WTC11 (cell line): ENCODE data around the gene RASL11A. TPM values are rescaled to one million over a fixed set of nuclear protein-coding genes. Genes with fewer than 3 reads are reported as not detected.

Source experiments
- ATAC-seq: fragments of 200-7000 bp; cut with Tn5 transposase; 2 replicates; pipeline ENCODE4 v1.10.0; 2021; ENCODE audit warnings: mild to moderate bottlenecking, moderate library complexity
- Bru-seq: library from RNA; stranded (reverse); fragments of 400-500 nt; gene quantifications from one replicate; lab custom pipeline; 2021; lab: Mats Ljungman, UMichigan
- CTCF ChIA-PET: fragments of 300-600 bp; sonication (Branson Sonifier 250); formaldehyde crosslinking; loops from one replicate; lab custom pipeline; 2021; ENCODE audit warnings: antibody characterized with exemption; lab: Charles Lee
- POLR2A ChIA-PET: fragments of 350-600 bp; sonication (Branson Sonifier 250); formaldehyde crosslinking; loops from one replicate; lab custom pipeline; 2021; ENCODE audit warnings: antibody characterized with exemption; lab: Charles Lee
- DNase-seq: peaks from one replicate; pipeline ENCODE4 v3.0.0; 2021; ENCODE audit warnings: low spot score
- H3K27ac Mint-ChIP-seq: 2 replicates; pipeline ENCODE4 v1.8.0; 2021; ENCODE audit warnings: mixed read lengths
- H3K27me3 Mint-ChIP-seq: 2 replicates; pipeline ENCODE4 v1.8.0; 2021; ENCODE audit warnings: low read depth, mild to moderate bottlenecking, moderate library complexity, mixed read lengths
- H3K36me3 Mint-ChIP-seq: 2 replicates; pipeline ENCODE4 v1.8.0; 2021; ENCODE audit warnings: mixed read lengths
- H3K4me1 Mint-ChIP-seq: 2 replicates; pipeline ENCODE4 v1.8.0; 2022; ENCODE audit warnings: mixed read lengths
- H3K4me3 Mint-ChIP-seq: 2 replicates; pipeline ENCODE4 v1.8.0; 2021; ENCODE audit warnings: mild to moderate bottlenecking, moderate library complexity, mixed read lengths
- H3K9me3 Mint-ChIP-seq: 2 replicates; pipeline ENCODE4 v1.8.0; 2021; ENCODE audit warnings: mixed read lengths
- CBFB ChIP-seq: sonication (generic); formaldehyde crosslinking; IDR thresholded peaks from 2 replicates; pipeline ENCODE4 v1.8.1; 2022; ENCODE audit warnings: mild to moderate bottlenecking, low read depth, missing genetic modification reagents
- CREM ChIP-seq: sonication (generic); formaldehyde crosslinking; IDR thresholded peaks from 2 replicates; pipeline ENCODE4 v1.8.1; 2022; ENCODE audit warnings: mild to moderate bottlenecking, missing genetic modification reagents, moderate library complexity
- EMX1 ChIP-seq: fragments of 250-450 bp; sonication (Bioruptor Pico); IDR thresholded peaks from 2 replicates; pipeline ENCODE4 v1.8.0; 2021; ENCODE audit warnings: mild to moderate bottlenecking
- ETV6 ChIP-seq: sonication (generic); formaldehyde crosslinking; IDR thresholded peaks from 2 replicates; pipeline ENCODE4 v1.8.1; 2022; ENCODE audit warnings: mild to moderate bottlenecking, missing genetic modification reagents
- FOXJ3 ChIP-seq: sonication (generic); formaldehyde crosslinking; IDR thresholded peaks from 2 replicates; pipeline ENCODE4 v1.9.0; 2021; ENCODE audit warnings: missing genetic modification reagents, mild to moderate bottlenecking, borderline replicate concordance
- IRF2 ChIP-seq: sonication (generic); formaldehyde crosslinking; IDR thresholded peaks from 2 replicates; pipeline ENCODE4 v1.8.0; 2022; ENCODE audit warnings: low read depth, missing genetic modification reagents, borderline replicate concordance
- NFE2L1 ChIP-seq: sonication (generic); formaldehyde crosslinking; IDR thresholded peaks from 2 replicates; pipeline ENCODE4 v1.8.1; 2023; ENCODE audit warnings: missing genetic modification reagents
- NFYB ChIP-seq: sonication (generic); formaldehyde crosslinking; conservative IDR thresholded peaks from 2 replicates; pipeline ENCODE4 v1.8.0; 2022; ENCODE audit warnings: low read depth, missing genetic modification reagents
- TCF7 ChIP-seq: sonication (generic); formaldehyde crosslinking; IDR thresholded peaks from 2 replicates; pipeline ENCODE4 v1.8.0; 2022; ENCODE audit warnings: mild to moderate bottlenecking, low read depth, missing genetic modification reagents, moderate library complexity
- ZNF219 ChIP-seq: sonication (generic); formaldehyde crosslinking; IDR thresholded peaks from 2 replicates; pipeline ENCODE4 v1.8.0; 2023; ENCODE audit warnings: missing genetic modification reagents, mild to moderate bottlenecking, borderline replicate concordance
- ZNF263 ChIP-seq: sonication (generic); formaldehyde crosslinking; IDR thresholded peaks from 2 replicates; pipeline ENCODE4 v1.8.1; 2022; ENCODE audit warnings: low read depth, mild to moderate bottlenecking, moderate library complexity, missing genetic modification reagents
- long read RNA-seq, 3 experiments: library from RNA in 1 of 3; library from capped mRNA in 1 of 3; library from polyadenylated mRNA in 1 of 3; unstranded in 2 of 3; stranded (forward) in 1 of 3; transcript quantifications; one replicate each; pipeline ENCODE4 v2.0.0, GENCODE V29; 2021
- total RNA-seq: library from RNA; stranded (reverse); gene quantifications from 3 replicates; pipeline ENCODE4 v1.2.3, GENCODE V29; 2021
- TF ChIP-seq, protein P1 (sequence below): sonication (generic); formaldehyde crosslinking; IDR thresholded peaks from 2 replicates; pipeline ENCODE4 v1.8.1; 2022; ENCODE audit warnings: mild to moderate bottlenecking, moderate library complexity, missing genetic modification reagents
- TF ChIP-seq, protein P2 (sequence below): sonication (generic); formaldehyde crosslinking; IDR thresholded peaks from 2 replicates; pipeline ENCODE4 v1.8.0; 2023; ENCODE audit warnings: missing genetic modification reagents, mild to moderate bottlenecking, borderline replicate concordance
- TF ChIP-seq, protein P3 (sequence below): sonication (generic); formaldehyde crosslinking; IDR thresholded peaks from 2 replicates; pipeline ENCODE4 v1.8.1; 2022; ENCODE audit warnings: missing genetic modification reagents, borderline replicate concordance
- TF ChIP-seq, protein P4 (sequence below): sonication (generic); formaldehyde crosslinking; IDR thresholded peaks from 2 replicates; pipeline ENCODE4 v1.8.0; 2022; ENCODE audit warnings: missing genetic modification reagents
- TF ChIP-seq, protein P5 (sequence below): fragments of 250-450 bp; sonication (Bioruptor Pico); IDR thresholded peaks from 2 replicates; pipeline ENCODE4 v1.9.0; 2021; ENCODE audit warnings: mild to moderate bottlenecking, borderline replicate concordance

The RASL11A gene, protein sequence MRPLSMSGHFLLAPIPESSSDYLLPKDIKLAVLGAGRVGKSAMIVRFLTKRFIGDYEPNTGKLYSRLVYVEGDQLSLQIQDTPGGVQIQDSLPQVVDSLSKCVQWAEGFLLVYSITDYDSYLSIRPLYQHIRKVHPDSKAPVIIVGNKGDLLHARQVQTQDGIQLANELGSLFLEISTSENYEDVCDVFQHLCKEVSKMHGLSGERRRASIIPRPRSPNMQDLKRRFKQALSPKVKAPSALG
- total RNA-seq, result 2.5 to 3.8 TPM (median 3.5 TPM) in 3 replicates
- percentile 44 among the genes with signal in this experiment for Bru-seq, nascent RNA
- long read RNA-seq, experiment 1, result 0 reads
- long read RNA-seq, experiment 2, partial matches to known transcripts, result 0 of 1 reads
- long read RNA-seq, experiment 2, other reads (novel, unspliced or antisense), result 0 of 1 reads
- long read RNA-seq, experiment 3, result 0 reads

DNA sequence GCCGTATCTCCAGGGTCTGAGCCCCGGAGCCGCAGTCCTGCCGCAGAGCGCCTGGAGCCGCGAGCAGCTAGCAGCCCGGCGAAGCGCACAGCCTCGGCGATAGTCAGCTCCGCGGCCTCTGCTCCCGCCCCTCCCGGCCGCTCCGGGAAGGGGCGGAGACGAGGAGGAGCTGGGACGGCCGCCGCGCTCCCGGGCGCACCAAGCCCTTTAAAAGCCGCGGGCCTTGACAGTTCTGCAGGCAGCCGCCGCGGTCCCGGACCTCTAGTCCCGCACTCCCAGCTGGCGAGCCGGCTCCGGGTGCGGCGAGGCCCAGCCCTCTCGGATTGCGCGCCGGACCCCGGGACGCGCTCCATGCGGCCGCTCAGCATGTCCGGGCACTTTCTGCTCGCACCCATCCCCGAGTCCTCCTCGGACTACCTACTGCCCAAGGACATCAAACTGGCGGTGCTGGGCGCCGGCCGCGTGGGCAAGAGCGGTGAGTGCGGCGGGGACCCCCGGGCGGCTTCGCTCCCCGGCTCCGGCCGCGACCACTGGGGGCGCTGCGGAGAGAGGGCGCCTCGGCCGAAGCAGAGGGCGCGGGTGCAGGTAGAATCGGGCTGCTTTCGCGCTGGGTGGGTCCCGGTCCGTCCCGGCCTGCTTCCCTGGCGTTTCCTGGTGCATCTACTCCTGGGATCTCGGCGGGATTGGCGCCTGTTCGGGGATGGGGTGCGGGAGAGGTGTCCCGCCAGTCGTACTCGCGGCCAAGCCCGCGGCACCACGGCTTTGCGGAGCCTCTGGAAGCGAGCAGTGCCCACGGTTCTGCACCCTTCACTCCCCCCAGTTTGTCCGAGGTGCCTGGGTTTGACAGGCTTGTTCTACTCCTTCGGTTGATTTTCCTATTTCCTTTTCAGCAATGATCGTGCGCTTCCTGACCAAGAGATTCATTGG is at the start of gene RASL11A:
RASL11A (plus strand) TSS at position 237 of the 927 bp plus-strand sequence; CDS start at position 352, 115 bp downstream.
- ChIA-PET CTCF (interaction anchor here (0.6 to 2.6 kb wide), 25 partner anchors 9 to 324 kb away, joined by 3 to 19 read pairs (median 4); no protein-coding TSS in a partner anchor), POLR2A (interaction anchor here (0.5 to 2.6 kb wide), 6 partner anchors 11 to 1682 kb away, joined by 3 to 7 read pairs (median 4); partner anchors contain the start of gene RPL21)
- peaks cover 45% of the 10 kb centered on the region for H3K27me3 Mint-ChIP-seq
- DNase-seq (peak; percentile 87), ATAC-seq (peak; percentile 90)
- peak within 1 kb of the TSS; percentile 89 for H3K4me3 Mint-ChIP-seq
- no peaks in the 10 kb centered on the region for H3K36me3 Mint-ChIP-seq
- H3K4me1 Mint-ChIP-seq, result peaks cover 15% of the 10 kb centered on the region
- H3K27ac Mint-ChIP-seq, result peak within 1 kb of the TSS; percentile 92; the same call in 1 of the 2 replicates
- H3K9me3 Mint-ChIP-seq, result peaks cover 7% of the 10 kb centered on the region
- no peak for TF ChIP-seq NFYB (CRISPR knock-in tag)
- no peak for TF ChIP-seq FOXJ3
- TF ChIP-seq, protein P1, sequence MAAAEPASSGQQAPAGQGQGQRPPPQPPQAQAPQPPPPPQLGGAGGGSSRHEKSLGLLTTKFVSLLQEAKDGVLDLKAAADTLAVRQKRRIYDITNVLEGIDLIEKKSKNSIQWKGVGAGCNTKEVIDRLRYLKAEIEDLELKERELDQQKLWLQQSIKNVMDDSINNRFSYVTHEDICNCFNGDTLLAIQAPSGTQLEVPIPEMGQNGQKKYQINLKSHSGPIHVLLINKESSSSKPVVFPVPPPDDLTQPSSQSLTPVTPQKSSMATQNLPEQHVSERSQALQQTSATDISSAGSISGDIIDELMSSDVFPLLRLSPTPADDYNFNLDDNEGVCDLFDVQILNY (CRISPR knock-in tag), result peak; percentile 65; the same call in 1 of the 2 replicates
- TF ChIP-seq TCF7 (CRISPR knock-in tag), result no peak
- TF ChIP-seq ETV6 (CRISPR knock-in tag), result peak; percentile 87
- no peak for TF ChIP-seq EMX1 (CRISPR knock-in tag)
- TF ChIP-seq CBFB (CRISPR knock-in tag), result no peak
- TF ChIP-seq, protein P2, sequence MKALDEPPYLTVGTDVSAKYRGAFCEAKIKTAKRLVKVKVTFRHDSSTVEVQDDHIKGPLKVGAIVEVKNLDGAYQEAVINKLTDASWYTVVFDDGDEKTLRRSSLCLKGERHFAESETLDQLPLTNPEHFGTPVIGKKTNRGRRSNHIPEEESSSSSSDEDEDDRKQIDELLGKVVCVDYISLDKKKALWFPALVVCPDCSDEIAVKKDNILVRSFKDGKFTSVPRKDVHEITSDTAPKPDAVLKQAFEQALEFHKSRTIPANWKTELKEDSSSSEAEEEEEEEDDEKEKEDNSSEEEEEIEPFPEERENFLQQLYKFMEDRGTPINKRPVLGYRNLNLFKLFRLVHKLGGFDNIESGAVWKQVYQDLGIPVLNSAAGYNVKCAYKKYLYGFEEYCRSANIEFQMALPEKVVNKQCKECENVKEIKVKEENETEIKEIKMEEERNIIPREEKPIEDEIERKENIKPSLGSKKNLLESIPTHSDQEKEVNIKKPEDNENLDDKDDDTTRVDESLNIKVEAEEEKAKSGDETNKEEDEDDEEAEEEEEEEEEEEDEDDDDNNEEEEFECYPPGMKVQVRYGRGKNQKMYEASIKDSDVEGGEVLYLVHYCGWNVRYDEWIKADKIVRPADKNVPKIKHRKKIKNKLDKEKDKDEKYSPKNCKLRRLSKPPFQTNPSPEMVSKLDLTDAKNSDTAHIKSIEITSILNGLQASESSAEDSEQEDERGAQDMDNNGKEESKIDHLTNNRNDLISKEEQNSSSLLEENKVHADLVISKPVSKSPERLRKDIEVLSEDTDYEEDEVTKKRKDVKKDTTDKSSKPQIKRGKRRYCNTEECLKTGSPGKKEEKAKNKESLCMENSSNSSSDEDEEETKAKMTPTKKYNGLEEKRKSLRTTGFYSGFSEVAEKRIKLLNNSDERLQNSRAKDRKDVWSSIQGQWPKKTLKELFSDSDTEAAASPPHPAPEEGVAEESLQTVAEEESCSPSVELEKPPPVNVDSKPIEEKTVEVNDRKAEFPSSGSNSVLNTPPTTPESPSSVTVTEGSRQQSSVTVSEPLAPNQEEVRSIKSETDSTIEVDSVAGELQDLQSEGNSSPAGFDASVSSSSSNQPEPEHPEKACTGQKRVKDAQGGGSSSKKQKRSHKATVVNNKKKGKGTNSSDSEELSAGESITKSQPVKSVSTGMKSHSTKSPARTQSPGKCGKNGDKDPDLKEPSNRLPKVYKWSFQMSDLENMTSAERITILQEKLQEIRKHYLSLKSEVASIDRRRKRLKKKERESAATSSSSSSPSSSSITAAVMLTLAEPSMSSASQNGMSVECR (CRISPR knock-in tag), result peak; percentile 72; the same call in 1 of the 2 replicates
- TF ChIP-seq ZNF263, result no peak
- TF ChIP-seq, protein P3, sequence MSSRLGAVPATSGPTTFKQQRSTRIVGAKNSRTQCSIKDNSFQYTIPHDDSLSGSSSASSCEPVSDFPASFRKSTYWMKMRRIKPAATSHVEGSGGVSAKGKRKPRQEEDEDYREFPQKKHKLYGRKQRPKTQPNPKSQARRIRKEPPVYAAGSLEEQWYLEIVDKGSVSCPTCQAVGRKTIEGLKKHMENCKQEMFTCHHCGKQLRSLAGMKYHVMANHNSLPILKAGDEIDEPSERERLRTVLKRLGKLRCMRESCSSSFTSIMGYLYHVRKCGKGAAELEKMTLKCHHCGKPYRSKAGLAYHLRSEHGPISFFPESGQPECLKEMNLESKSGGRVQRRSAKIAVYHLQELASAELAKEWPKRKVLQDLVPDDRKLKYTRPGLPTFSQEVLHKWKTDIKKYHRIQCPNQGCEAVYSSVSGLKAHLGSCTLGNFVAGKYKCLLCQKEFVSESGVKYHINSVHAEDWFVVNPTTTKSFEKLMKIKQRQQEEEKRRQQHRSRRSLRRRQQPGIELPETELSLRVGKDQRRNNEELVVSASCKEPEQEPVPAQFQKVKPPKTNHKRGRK (CRISPR knock-in tag), result no peak
- no peak for TF ChIP-seq IRF2
- TF ChIP-seq CREM, result no peak; the same call in 1 of the 2 replicates
- TF ChIP-seq, protein P4, sequence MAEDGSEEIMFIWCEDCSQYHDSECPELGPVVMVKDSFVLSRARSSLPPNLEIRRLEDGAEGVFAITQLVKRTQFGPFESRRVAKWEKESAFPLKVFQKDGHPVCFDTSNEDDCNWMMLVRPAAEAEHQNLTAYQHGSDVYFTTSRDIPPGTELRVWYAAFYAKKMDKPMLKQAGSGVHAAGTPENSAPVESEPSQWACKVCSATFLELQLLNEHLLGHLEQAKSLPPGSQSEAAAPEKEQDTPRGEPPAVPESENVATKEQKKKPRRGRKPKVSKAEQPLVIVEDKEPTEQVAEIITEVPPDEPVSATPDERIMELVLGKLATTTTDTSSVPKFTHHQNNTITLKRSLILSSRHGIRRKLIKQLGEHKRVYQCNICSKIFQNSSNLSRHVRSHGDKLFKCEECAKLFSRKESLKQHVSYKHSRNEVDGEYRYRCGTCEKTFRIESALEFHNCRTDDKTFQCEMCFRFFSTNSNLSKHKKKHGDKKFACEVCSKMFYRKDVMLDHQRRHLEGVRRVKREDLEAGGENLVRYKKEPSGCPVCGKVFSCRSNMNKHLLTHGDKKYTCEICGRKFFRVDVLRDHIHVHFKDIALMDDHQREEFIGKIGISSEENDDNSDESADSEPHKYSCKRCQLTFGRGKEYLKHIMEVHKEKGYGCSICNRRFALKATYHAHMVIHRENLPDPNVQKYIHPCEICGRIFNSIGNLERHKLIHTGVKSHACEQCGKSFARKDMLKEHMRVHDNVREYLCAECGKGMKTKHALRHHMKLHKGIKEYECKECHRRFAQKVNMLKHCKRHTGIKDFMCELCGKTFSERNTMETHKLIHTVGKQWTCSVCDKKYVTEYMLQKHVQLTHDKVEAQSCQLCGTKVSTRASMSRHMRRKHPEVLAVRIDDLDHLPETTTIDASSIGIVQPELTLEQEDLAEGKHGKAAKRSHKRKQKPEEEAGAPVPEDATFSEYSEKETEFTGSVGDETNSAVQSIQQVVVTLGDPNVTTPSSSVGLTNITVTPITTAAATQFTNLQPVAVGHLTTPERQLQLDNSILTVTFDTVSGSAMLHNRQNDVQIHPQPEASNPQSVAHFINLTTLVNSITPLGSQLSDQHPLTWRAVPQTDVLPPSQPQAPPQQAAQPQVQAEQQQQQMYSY, result no peak
- TF ChIP-seq NFE2L1 (CRISPR knock-in tag), result no peak
- peak; percentile 90; the same call in 1 of the 2 replicates for TF ChIP-seq ZNF219 (CRISPR knock-in tag)
- TF ChIP-seq, protein P5, sequence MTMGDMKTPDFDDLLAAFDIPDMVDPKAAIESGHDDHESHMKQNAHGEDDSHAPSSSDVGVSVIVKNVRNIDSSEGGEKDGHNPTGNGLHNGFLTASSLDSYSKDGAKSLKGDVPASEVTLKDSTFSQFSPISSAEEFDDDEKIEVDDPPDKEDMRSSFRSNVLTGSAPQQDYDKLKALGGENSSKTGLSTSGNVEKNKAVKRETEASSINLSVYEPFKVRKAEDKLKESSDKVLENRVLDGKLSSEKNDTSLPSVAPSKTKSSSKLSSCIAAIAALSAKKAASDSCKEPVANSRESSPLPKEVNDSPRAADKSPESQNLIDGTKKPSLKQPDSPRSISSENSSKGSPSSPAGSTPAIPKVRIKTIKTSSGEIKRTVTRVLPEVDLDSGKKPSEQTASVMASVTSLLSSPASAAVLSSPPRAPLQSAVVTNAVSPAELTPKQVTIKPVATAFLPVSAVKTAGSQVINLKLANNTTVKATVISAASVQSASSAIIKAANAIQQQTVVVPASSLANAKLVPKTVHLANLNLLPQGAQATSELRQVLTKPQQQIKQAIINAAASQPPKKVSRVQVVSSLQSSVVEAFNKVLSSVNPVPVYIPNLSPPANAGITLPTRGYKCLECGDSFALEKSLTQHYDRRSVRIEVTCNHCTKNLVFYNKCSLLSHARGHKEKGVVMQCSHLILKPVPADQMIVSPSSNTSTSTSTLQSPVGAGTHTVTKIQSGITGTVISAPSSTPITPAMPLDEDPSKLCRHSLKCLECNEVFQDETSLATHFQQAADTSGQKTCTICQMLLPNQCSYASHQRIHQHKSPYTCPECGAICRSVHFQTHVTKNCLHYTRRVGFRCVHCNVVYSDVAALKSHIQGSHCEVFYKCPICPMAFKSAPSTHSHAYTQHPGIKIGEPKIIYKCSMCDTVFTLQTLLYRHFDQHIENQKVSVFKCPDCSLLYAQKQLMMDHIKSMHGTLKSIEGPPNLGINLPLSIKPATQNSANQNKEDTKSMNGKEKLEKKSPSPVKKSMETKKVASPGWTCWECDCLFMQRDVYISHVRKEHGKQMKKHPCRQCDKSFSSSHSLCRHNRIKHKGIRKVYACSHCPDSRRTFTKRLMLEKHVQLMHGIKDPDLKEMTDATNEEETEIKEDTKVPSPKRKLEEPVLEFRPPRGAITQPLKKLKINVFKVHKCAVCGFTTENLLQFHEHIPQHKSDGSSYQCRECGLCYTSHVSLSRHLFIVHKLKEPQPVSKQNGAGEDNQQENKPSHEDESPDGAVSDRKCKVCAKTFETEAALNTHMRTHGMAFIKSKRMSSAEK (CRISPR knock-in tag), result no peak
